ENCODE results near the gene FAIM.
"Not testable (repeated sequence)": the region's sequence is repeated elsewhere in the genome, so short reads cannot be mapped to it uniquely, and the experiment has no call there.

Gene FAIM, protein sequence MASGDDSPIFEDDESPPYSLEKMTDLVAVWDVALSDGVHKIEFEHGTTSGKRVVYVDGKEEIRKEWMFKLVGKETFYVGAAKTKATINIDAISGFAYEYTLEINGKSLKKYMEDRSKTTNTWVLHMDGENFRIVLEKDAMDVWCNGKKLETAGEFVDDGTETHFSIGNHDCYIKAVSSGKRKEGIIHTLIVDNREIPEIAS

DNA sequence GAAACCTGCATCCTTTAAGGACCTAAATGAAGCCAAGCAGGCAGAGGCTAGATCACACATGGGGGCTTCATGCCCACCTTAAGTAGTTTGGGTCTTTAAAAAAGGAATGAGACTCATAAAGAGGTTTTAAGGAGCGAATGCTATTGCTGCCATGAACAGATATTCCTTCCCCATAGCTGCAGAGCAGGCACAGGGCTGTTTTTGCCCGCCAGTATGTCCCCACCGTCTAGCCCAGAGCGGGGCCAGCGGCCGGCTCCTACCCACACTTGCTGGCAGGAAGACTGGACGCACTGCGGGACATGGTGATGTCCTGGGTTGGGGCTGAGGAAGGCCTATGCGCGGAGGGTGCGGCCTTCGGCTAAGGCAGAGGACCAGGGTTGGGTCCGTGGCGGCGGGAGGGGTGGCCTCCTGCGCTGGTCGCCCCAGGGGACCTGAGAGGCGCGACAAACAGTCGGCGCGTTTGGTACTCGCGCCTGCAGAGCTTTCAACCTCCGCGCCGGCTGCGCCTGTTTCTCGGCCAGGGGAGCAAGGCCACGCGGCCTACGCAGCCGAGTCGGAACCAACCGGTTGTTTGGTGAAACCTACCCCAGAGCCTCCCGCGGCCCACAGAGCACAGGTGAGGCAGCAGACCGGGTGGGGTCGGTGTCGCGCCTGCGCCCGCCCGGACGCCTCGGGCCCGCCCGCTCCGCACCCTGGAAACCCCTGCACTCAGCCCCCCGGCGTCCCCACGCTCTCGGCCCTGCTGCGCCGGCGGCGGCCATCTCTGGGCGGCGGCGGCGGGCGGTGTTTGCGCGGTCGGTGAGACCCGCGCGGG is at the start of gene FAIM:
Gene FAIM (plus strand): TSS at position 450 of the 814 bp plus-strand sequence. CDS start 10,956 bp downstream, outside the sequence.
- Histone ChIP-seq H3K4me1 (ENCODE audit: control insufficient read depth, insufficient read depth, low read length) (no peaks in the 10 kb centered on the region), H3K36me3 (ENCODE audit: control insufficient read depth, insufficient read depth, low read length) (no peaks in the 10 kb centered on the region), H3K27me3 (ENCODE audit: control insufficient read depth, insufficient read depth, low read length) (no peaks in the 10 kb centered on the region), H3K4me3 (ENCODE audit: low read length) (peak within 1 kb of the TSS; percentile 95), H3K9ac (ENCODE audit: low read length) (peak within 1 kb of the TSS; percentile 81), H3K27ac (ENCODE audit: low read depth, low read length) (peak within 1 kb of the TSS; percentile 97)

DNA sequence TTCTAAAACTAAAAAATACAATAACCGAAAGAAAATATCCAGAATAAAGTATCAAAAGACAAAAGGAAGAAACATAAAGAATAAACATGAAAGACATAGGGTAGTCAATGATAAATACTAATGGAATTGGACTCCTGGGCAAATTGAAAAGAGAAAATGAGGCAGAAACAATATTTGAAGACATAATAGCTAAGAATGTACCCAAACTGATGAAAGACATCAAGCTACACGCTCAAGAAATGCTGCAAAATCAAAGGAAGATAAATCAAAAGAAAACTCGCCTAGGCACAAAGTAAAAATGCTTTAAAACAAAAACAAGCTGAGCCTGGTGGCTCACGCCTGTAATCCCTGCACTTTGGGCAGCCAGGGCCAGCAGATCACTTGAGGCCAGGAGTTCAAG is 49.4 kb upstream of the FAIM start:
- Histone ChIP-seq H3K27ac (ENCODE audit: low read depth, low read length) (no peak overlapping the region), H3K4me1 (ENCODE audit: control insufficient read depth, insufficient read depth, low read length) (no peaks in the 10 kb centered on the region), H3K36me3 (ENCODE audit: control insufficient read depth, insufficient read depth, low read length) (no peaks in the 10 kb centered on the region), H3K27me3 (ENCODE audit: control insufficient read depth, insufficient read depth, low read length) (no peaks in the 10 kb centered on the region), H3K4me3 (ENCODE audit: low read length) (no peak overlapping the region), H3K9ac (ENCODE audit: low read length) (no peak overlapping the region)

DNA sequence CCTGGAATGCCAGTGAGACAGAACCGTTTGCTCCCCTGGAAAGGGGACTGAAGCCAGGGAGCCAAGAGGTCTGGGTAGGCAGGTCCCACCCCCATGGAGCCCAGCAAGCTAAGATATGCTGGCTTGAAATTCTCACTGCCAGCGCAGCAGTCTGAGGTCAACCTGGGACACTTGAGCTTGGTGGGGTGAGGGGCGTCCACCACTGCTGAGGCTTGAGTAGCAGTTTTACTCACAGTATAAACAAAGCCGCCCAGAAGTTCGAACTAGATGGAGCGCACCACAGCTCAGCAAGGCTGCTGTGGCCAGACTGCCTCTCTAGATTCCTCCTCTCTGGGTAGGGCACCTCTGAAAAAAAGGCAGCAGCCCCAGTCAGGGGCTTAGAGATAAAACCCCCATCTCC is 48.1 kb upstream of the FAIM start:
- H3K9ac ChIP-seq (ENCODE audit: low read length): no peak overlapping the region

DNA sequence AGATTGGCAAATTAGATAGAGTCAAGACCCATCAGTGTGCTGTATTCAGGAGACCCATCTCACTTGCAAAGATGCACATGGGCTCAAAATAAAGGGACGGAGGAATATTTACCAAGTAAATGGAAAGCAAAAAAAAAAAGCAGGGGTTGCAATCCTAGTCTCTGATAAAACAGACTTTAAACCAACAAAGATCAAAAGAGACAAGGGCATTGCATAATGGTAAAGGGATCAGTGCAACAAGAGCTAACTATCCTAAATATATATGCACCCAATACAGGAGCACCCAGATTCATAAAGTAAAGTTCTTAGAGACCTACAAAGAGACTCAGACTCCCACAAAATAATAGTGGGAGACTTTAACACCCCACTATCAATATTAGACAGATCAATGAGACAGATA is 45.7 kb upstream of the FAIM start:
- not testable (repeated sequence) for H3K27me3 ChIP-seq (ENCODE audit: control insufficient read depth, insufficient read depth, low read length); H3K4me1 ChIP-seq (ENCODE audit: control insufficient read depth, insufficient read depth, low read length); H3K9ac ChIP-seq (ENCODE audit: low read length); H3K4me3 ChIP-seq (ENCODE audit: low read length); H3K27ac ChIP-seq (ENCODE audit: low read depth, low read length); H3K36me3 ChIP-seq (ENCODE audit: control insufficient read depth, insufficient read depth, low read length)

More for the DNA sequence above, 48.1 kb upstream of the FAIM start:
- Histone ChIP-seq H3K27ac (ENCODE audit: low read depth, low read length) (no peak overlapping the region), H3K27me3 (ENCODE audit: control insufficient read depth, insufficient read depth, low read length) (no peaks in the 10 kb centered on the region), H3K4me3 (ENCODE audit: low read length) (no peak overlapping the region), H3K36me3 (ENCODE audit: control insufficient read depth, insufficient read depth, low read length) (no peaks in the 10 kb centered on the region), H3K4me1 (ENCODE audit: control insufficient read depth, insufficient read depth, low read length) (no peaks in the 10 kb centered on the region)

DNA sequence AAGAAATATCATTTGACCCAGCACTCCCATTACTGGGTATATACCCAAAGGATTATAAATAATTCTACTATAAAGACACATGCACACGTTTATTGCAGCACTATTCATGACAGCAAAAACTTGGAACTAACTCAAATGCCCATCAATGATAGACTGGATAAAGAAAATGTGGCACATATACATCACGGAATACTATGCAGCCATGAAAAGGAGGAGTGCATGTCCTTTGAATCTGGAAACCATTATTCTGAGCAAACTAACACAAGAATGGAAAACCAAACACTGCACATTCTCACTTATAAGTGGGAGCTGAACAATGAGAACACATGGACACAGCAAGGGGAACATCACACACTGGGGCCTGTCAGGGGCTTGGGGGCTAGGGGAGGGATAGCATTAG is 42.3 kb upstream of the FAIM start:
- H3K27me3 ChIP-seq (ENCODE audit: control insufficient read depth, insufficient read depth, low read length); H3K27ac ChIP-seq (ENCODE audit: low read depth, low read length); H3K4me3 ChIP-seq (ENCODE audit: low read length); H3K36me3 ChIP-seq (ENCODE audit: control insufficient read depth, insufficient read depth, low read length); H3K9ac ChIP-seq (ENCODE audit: low read length); H3K4me1 ChIP-seq (ENCODE audit: control insufficient read depth, insufficient read depth, low read length): not testable (repeated sequence)

DNA sequence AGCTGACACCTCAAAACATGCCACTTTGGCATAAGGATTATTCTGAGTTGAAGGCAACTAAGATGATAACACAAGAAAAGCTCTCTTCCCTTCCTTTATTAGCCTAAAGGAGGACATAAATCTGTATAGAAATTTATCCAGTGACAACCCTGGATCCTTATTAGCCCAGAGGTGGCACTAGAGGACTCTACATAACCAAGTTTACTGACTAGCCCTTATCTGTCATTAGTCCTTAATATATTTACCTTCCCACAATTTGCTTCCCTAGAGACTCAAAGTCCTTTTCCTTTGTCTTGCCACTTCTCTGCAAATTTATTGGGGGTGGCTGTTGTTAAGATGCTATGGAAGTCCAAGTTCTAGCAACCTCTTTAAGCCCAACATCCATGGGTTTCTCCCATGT is 41.2 kb upstream of the FAIM start:
- H3K4me1 ChIP-seq (ENCODE audit: control insufficient read depth, insufficient read depth, low read length): no peaks in the 10 kb centered on the region
- no peaks in the 10 kb centered on the region for H3K36me3 ChIP-seq (ENCODE audit: control insufficient read depth, insufficient read depth, low read length)
- no peak overlapping the region for H3K27ac ChIP-seq (ENCODE audit: low read depth, low read length)
- H3K9ac ChIP-seq (ENCODE audit: low read length): no peak overlapping the region
- no peaks in the 10 kb centered on the region for H3K27me3 ChIP-seq (ENCODE audit: control insufficient read depth, insufficient read depth, low read length)
- H3K4me3 ChIP-seq (ENCODE audit: low read length): no peak overlapping the region

DNA sequence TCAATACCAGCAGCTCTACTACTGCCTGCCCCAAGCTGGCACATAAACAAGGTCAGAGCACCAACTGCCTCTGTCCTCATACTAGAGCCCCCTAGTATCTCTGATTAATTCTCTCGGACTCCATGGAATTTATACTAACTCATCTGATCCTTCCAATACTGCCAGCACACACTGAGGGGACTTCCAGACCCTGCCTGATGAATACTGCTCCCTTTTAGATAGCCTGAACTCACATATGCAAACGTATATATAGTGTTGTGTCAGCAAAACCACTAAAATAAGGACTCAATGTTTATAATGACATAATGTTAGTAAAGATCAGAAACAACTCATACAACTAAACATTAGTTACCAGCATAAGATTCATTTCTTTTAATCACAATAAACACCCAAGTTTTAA is 39.5 kb upstream of the FAIM start:
- Histone ChIP-seq H3K4me1 (ENCODE audit: control insufficient read depth, insufficient read depth, low read length) (no peaks in the 10 kb centered on the region), H3K9ac (ENCODE audit: low read length) (no peak overlapping the region), H3K27ac (ENCODE audit: low read depth, low read length) (no peak overlapping the region), H3K27me3 (ENCODE audit: control insufficient read depth, insufficient read depth, low read length) (no peaks in the 10 kb centered on the region), H3K36me3 (ENCODE audit: control insufficient read depth, insufficient read depth, low read length) (no peaks in the 10 kb centered on the region), H3K4me3 (ENCODE audit: low read length) (no peak overlapping the region)

DNA sequence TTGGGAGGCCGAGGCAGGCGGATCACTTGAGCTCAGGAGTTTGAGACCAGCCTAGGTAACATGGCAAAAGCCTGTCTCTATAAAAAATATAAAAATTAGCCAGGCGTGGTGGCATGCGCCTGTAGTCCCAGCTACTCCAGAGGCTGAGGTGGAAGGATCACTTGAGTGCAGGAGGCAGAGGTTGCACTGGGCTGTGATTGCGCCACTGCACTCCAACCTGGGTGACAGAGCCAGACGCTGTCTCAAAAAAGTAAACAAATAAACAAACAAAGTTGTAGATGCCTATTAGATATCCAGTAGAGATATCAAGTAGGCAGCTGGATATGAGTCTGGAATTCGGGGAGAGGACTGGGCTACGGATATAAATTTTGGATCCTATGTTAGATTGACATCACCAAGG is 38.9 kb upstream of the FAIM start:
- not testable (repeated sequence) for H3K36me3 ChIP-seq (ENCODE audit: control insufficient read depth, insufficient read depth, low read length); H3K4me1 ChIP-seq (ENCODE audit: control insufficient read depth, insufficient read depth, low read length); H3K27me3 ChIP-seq (ENCODE audit: control insufficient read depth, insufficient read depth, low read length); H3K27ac ChIP-seq (ENCODE audit: low read depth, low read length); H3K4me3 ChIP-seq (ENCODE audit: low read length); H3K9ac ChIP-seq (ENCODE audit: low read length)

DNA sequence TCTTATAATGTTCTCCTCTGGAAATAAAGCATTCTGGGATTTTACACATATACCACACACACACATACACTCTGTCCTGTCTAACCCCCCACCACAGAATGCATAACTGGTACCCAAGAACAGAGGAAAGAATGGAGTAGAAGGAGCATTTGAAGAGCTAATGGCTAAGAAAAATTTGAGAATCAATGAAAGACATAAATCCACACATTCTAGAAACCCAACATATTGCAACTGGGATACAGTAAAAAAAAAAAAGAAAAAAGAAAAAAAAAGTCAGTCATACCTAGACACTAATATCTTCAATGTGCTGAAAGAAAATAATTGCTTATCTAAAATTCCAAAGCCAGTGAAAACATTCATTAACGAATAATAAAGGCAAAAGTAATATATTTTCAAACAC is 35.4 kb upstream of the FAIM start:
- Histone ChIP-seq H3K4me1 (ENCODE audit: control insufficient read depth, insufficient read depth, low read length) (no peaks in the 10 kb centered on the region), H3K4me3 (ENCODE audit: low read length) (no peak overlapping the region), H3K27me3 (ENCODE audit: control insufficient read depth, insufficient read depth, low read length) (no peaks in the 10 kb centered on the region), H3K27ac (ENCODE audit: low read depth, low read length) (no peak overlapping the region), H3K36me3 (ENCODE audit: control insufficient read depth, insufficient read depth, low read length) (no peaks in the 10 kb centered on the region), H3K9ac (ENCODE audit: low read length) (no peak overlapping the region)

DNA sequence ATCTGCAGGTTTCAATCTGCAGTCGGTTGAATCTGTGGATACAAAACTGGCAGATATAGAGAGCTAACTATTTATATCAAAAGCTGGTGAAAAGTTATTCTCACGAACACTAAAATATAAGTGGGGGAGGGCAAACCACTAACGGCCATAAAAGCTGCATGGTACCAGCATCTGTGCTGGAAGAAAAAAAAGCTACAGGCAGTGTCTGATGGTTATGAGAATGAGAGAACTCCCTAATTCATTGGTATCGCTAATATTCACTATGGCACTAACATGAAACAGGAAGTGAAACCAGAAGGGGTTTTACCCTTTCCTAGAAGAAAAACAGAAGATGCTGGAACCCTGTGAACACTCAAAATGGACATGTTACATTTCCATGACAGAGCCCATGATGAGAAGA is 30.4 kb upstream of the FAIM start:
- H3K9ac ChIP-seq (ENCODE audit: low read length): no peak overlapping the region
- H3K4me3 ChIP-seq (ENCODE audit: low read length): no peak overlapping the region
- no peak overlapping the region for H3K27ac ChIP-seq (ENCODE audit: low read depth, low read length)
- H3K27me3 ChIP-seq (ENCODE audit: control insufficient read depth, insufficient read depth, low read length): no peaks in the 10 kb centered on the region
- H3K36me3 ChIP-seq (ENCODE audit: control insufficient read depth, insufficient read depth, low read length): no peaks in the 10 kb centered on the region
- H3K4me1 ChIP-seq (ENCODE audit: control insufficient read depth, insufficient read depth, low read length): no peaks in the 10 kb centered on the region

DNA sequence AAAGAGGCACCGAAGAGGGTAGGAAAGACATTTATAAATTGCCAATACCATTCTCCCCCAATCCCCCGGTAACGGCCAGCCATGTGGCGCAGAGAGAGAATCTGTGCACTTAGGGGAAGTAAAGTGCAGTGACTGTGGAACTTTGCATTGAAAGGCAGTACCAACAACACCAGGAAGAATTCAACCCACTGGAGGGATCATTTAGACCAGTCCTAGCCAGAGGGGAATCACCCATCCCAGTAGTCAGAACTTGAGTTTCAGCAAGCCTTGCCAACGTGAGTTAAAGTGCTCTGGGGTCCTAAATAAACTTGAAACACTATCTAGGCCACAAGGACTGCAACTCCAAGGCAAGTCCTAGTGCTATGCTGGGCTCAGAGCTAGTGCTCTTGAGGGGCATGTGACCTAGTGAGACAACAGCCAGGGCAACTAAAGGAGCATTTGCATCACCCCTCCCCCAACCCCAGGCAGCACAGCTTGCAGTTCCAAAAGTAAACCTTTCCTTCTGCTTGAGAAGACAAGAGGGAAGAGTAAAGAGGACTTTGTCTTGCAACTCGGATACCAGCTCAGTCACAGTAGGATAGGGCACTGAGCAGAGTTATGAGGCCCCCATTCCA is 29.5 kb upstream of the FAIM start:
- no peaks in the 10 kb centered on the region for H3K36me3 ChIP-seq (ENCODE audit: control insufficient read depth, insufficient read depth, low read length)
- no peak overlapping the region for H3K9ac ChIP-seq (ENCODE audit: low read length)
- H3K27me3 ChIP-seq (ENCODE audit: control insufficient read depth, insufficient read depth, low read length): no peaks in the 10 kb centered on the region
- no peak overlapping the region for H3K4me3 ChIP-seq (ENCODE audit: low read length)
- H3K27ac ChIP-seq (ENCODE audit: low read depth, low read length): no peak overlapping the region
- H3K4me1 ChIP-seq (ENCODE audit: control insufficient read depth, insufficient read depth, low read length): no peaks in the 10 kb centered on the region

DNA sequence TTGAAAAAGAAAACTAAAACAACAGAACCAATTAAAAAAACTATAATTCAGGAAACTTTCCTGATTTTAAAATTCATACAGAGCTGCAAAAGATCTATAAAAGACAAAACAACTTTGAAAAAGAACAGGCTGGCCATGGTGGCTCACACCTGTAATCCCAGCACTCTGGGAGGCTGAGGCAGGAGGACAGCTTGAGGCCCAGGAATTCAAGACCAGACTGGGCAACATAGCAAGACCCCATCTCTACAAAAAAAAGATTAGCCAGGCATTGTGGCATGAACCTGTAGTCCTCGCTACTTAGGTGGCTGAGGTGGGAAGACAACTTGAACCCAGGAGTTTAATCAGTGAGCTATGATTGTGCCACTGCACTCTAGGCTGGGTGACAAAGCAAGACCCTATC is 21.2 kb upstream of the FAIM start:
- Histone ChIP-seq H3K27ac (ENCODE audit: low read depth, low read length) (no peak overlapping the region), H3K9ac (ENCODE audit: low read length) (no peak overlapping the region), H3K4me1 (ENCODE audit: control insufficient read depth, insufficient read depth, low read length) (no peaks in the 10 kb centered on the region), H3K4me3 (ENCODE audit: low read length) (no peak overlapping the region), H3K27me3 (ENCODE audit: control insufficient read depth, insufficient read depth, low read length) (no peaks in the 10 kb centered on the region), H3K36me3 (ENCODE audit: control insufficient read depth, insufficient read depth, low read length) (no peaks in the 10 kb centered on the region)

DNA sequence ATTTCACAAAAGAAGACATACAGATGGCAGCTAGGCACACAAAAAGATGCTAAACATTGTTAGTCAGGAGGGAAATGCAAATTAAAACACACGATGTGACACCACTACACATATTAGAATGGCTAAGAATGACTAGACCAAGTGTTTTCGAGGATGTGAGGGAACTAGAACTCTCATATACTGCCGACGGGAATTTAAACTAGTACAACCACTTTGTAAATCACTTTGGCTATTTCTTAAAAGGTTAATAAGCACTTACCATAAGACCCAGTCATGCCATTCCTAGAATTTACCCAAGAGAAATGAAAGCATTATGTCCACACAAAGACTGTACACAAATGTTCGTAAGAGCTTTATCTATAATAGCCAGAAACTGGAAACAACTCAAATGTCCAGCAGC is 20.1 kb upstream of the FAIM start:
- Histone ChIP-seq H3K27ac (ENCODE audit: low read depth, low read length) (no peak overlapping the region), H3K27me3 (ENCODE audit: control insufficient read depth, insufficient read depth, low read length) (no peaks in the 10 kb centered on the region), H3K4me3 (ENCODE audit: low read length) (no peak overlapping the region), H3K9ac (ENCODE audit: low read length) (no peak overlapping the region), H3K36me3 (ENCODE audit: control insufficient read depth, insufficient read depth, low read length) (no peaks in the 10 kb centered on the region), H3K4me1 (ENCODE audit: control insufficient read depth, insufficient read depth, low read length) (no peaks in the 10 kb centered on the region)

Measured in rectal smooth muscle tissue (tissue), 1 donor.